ENCODE measurements around the gene ZNF860. TPM values are rescaled to one million over a fixed set of nuclear protein-coding genes. Genes with fewer than 3 reads are reported as not detected.

Gene ZNF860
- total and polyA plus RNA-seq, 2 donors (not counting 1 experiment from before 2014, with no cell fraction given) = 16.2 to 41.4 TPM

GRCh38 chr3:31960793-31961431 is 20.6 kb upstream of the ZNF860 start:
- Mint-ChIP-seq H3K27ac (peak overlapping the region; percentile 95), H3K4me1 (peaks cover 77% of the 10 kb centered on the region), H3K9me3 (ENCODE audit: insufficient read depth) (no peaks in the 10 kb centered on the region), H3K27me3 (no peaks in the 10 kb centered on the region), H3K4me3 (peak overlapping the region; percentile 89)
- TF ChIP-seq CTCF (IDR thresholded peaks at IDR 0.05) = no peak
- TF ChIP-seq EZH2 (IDR thresholded peaks at IDR 0.05; ENCODE audit: borderline replicate concordance, insufficient read depth, low read depth, low read length, poor library complexity, severe bottlenecking) = no peak
- WGBS (ENCODE audit: insufficient coverage) = no CpG with 5 or more reads among the region's 4 CpGs
- H3K27me3 ChIP-seq (replicated peaks in 1 of 4; ENCODE audit: control extremely low read depth in 1 of 4, control insufficient read depth in 3 of 4, insufficient read depth in 4 of 4, low read length in 3 of 4) = no peaks in the 10 kb centered on the region
- peak; percentile 65 for ATAC-seq (ENCODE audit: low read depth)
- H3K9me3 ChIP-seq (ENCODE audit: control extremely low read depth in 1 of 3, control insufficient read depth in 2 of 3, insufficient read depth in 1 of 3, low read length in 2 of 3) = peaks cover under 1 to 18% (median 4%) of the 10 kb centered on the region in 3 donors
- peak overlapping the region in 3 of 5 experiments; percentile 34 to 60 (median 36) for H3K4me3 ChIP-seq (ENCODE audit: control extremely low read depth in 1 of 5, extremely low read depth in 1 of 5, insufficient read depth in 1 of 5, low read depth in 2 of 5, low read length in 4 of 5)
- H3K36me3 ChIP-seq (replicated peaks in 1 of 2; ENCODE audit: control extremely low read depth in 1 of 2, control insufficient read depth in 1 of 2, extremely low read depth in 1 of 2, insufficient read depth in 2 of 2, low read length in 1 of 2) = peaks cover 0 to 8% of the 10 kb centered on the region in 2 experiments
- DNase-seq = peak; percentile 71
- POLR2A ChIA-PET = interaction anchor here (0.6 to 2.3 kb wide), 7 partner anchors 14 to 1132 kb away, joined by 3 to 15 read pairs (median 4); partner anchors contain the start of genes OSBPL10 and ZNF860
- intact Hi-C loops (cut with micrococcal nuclease) = loop anchor here (1.0 to 2.0 kb wide), 4 partner anchors 9 to 43 kb away; partner anchors contain the start of genes OSBPL10 and ZNF860
- peak overlapping the region; percentile 56 to 88 for H3K27ac ChIP-seq (ENCODE audit: low read length in 2 of 2)
- H3K9ac ChIP-seq (ENCODE audit: low read length) = peak overlapping the region; percentile 59
- peaks cover 93% of the 10 kb centered on the region for H3K79me2 ChIP-seq (ENCODE audit: control insufficient read depth, insufficient read depth, low read length)
- no peaks in the 10 kb centered on the region for H4K20me1 ChIP-seq (ENCODE audit: control insufficient read depth, insufficient read depth, low read length, poor library complexity, severe bottlenecking)
- H3K4me1 ChIP-seq (ENCODE audit: control insufficient read depth in 2 of 2, insufficient read depth in 2 of 2, low read length in 2 of 2) = peaks cover 76 to 84% of the 10 kb centered on the region in 2 donors
- peak overlapping the region; percentile 74 for H3K4me2 ChIP-seq (replicated peaks; ENCODE audit: low read depth, low read length, poor library complexity, severe bottlenecking)
- CTCF ChIA-PET = interaction anchor here (0.7 to 2.7 kb wide), 13 partner anchors 9 to 438 kb away, joined by 3 to 19 read pairs (median 4); partner anchors contain the start of genes OSBPL10 and ZNF860
- H2AFZ ChIP-seq (ENCODE audit: insufficient read depth, low read depth, low read length, poor library complexity, severe bottlenecking) = peak overlapping the region; percentile 21

- Histone ChIP-seq H3K27me3 (replicated peaks in 1 of 4; ENCODE audit: control extremely low read depth in 1 of 4, control insufficient read depth in 3 of 4, insufficient read depth in 4 of 4, low read length in 3 of 4) (no peaks in the 10 kb centered on the region), H3K9ac (ENCODE audit: low read length) (peak overlapping the region; percentile 4), H3K36me3 (replicated peaks in 1 of 2; ENCODE audit: control extremely low read depth in 1 of 2, control insufficient read depth in 1 of 2, extremely low read depth in 1 of 2, insufficient read depth in 2 of 2, low read length in 1 of 2) (peaks cover 0 to 10% of the 10 kb centered on the region in 2 experiments), H3K4me1 (ENCODE audit: control insufficient read depth in 2 of 2, insufficient read depth in 2 of 2, low read length in 2 of 2) (peaks cover 69 to 75% of the 10 kb centered on the region in 2 donors), H3K9me3 (ENCODE audit: control extremely low read depth in 1 of 3, control insufficient read depth in 2 of 3, insufficient read depth in 1 of 3, low read length in 2 of 3) (peaks cover 0 to 4% (median 0%) of the 10 kb centered on the region in 3 donors), H2AFZ (ENCODE audit: insufficient read depth, low read depth, low read length, poor library complexity, severe bottlenecking) (peak overlapping the region; percentile 30), H3K79me2 (ENCODE audit: control insufficient read depth, insufficient read depth, low read length) (peaks cover 92% of the 10 kb centered on the region), H4K20me1 (ENCODE audit: control insufficient read depth, insufficient read depth, low read length, poor library complexity, severe bottlenecking) (no peaks in the 10 kb centered on the region), H3K27ac (ENCODE audit: low read length in 2 of 2) (peak overlapping the region; percentile 56 to 88), H3K4me2 (replicated peaks; ENCODE audit: low read depth, low read length, poor library complexity, severe bottlenecking) (peak overlapping the region; percentile 74), H3K4me3 (ENCODE audit: control extremely low read depth in 1 of 5, extremely low read depth in 1 of 5, insufficient read depth in 1 of 5, low read depth in 2 of 5, low read length in 4 of 5) (peak overlapping the region in 1 of 5 experiments; percentile 17)
- ATAC-seq (ENCODE audit: low read depth) (no peak), DNase-seq (no peak)
- ChIA-PET CTCF (no interaction called here), POLR2A (interaction anchor here (0.6 kb wide), 1 partner anchor 17 kb away, joined by 4 read pairs; no protein-coding TSS in a partner anchor)
- Mint-ChIP-seq H3K27me3 (no peaks in the 10 kb centered on the region), H3K9me3 (ENCODE audit: insufficient read depth) (no peaks in the 10 kb centered on the region), H3K4me1 (peaks cover 79% of the 10 kb centered on the region), H3K4me3 (peak overlapping the region; percentile 57), H3K27ac (peak overlapping the region; percentile 84)
- 30% methylated on average over 2 of the region's 2 CpGs for WGBS (ENCODE audit: insufficient coverage)
- TF ChIP-seq EZH2 (IDR thresholded peaks at IDR 0.05; ENCODE audit: borderline replicate concordance, insufficient read depth, low read depth, low read length, poor library complexity, severe bottlenecking) = no peak
- no peak for TF ChIP-seq CTCF (IDR thresholded peaks at IDR 0.05)
- intact Hi-C loops (cut with micrococcal nuclease) = no loop called here
Measured at GRCh38 chr3:31962801-31963205, 18.7 kb upstream of the ZNF860 start.
